ENCODE measurements around the gene AVP. TPM values are rescaled to one million over a fixed set of nuclear protein-coding genes. Genes with fewer than 3 reads are reported as not detected.
"Not testable (repeated sequence)": the region's sequence is repeated elsewhere in the genome, so short reads cannot be mapped to it uniquely, and the experiment has no call there.

AVP gene
- total RNA-seq, 1 donor from 2014 or later, result not detected

GRCh38 chr20:3092611-3093379, 8.3 kb upstream of the AVP start:
- ATAC-seq, result peak; percentile 44
- peak; percentile 37 for DNase-seq
- intact Hi-C loops (cut with micrococcal nuclease), result no loop called here

GRCh38 chr20:3090565-3090964, 6.0 kb upstream of the AVP start:
- intact Hi-C loops (cut with micrococcal nuclease), result no loop called here
- no peak for ATAC-seq

GRCh38 chr20:3088031-3088430, 3.5 kb upstream of the AVP start:
- intact Hi-C loops (cut with micrococcal nuclease), result no loop called here
- ATAC-seq (no peak), DNase-seq (no peak)

More at GRCh38 chr20:3090565-3090964, 6.0 kb upstream of the AVP start:
- DNase-seq, result no peak

- intact Hi-C loops (cut with micrococcal nuclease), result no loop called here
- DNase-seq (no peak), ATAC-seq (no peak)
These were observed 1.1 kb upstream of the AVP start for GRCh38 chr20:3085571-3086072.

- DNase-seq (no peak), ATAC-seq (no peak)
- intact Hi-C loops (cut with micrococcal nuclease), result no loop called here
These were observed 449 bp upstream of the AVP start for GRCh38 chr20:3084986-3085360.

GRCh38 chr20:3082955-3083952, 1.3 kb downstream of the AVP start:
- ATAC-seq (no peak), DNase-seq (no peak)
- intact Hi-C loops (cut with micrococcal nuclease), result no loop called here

- ATAC-seq (peak; percentile 8), DNase-seq (peak; percentile 56)
- intact Hi-C loops (cut with micrococcal nuclease), result no loop called here
These were observed 2.1 kb downstream of the AVP start for GRCh38 chr20:3082306-3082951.

GRCh38 chr20:3081641-3082040, 2.9 kb downstream of the AVP start:
- DNase-seq (no peak), ATAC-seq (no peak)
- intact Hi-C loops (cut with micrococcal nuclease), result no loop called here

GRCh38 chr20:3080939-3081388, 3.6 kb downstream of the AVP start:
- ATAC-seq, result peak; percentile 98
- intact Hi-C loops (cut with micrococcal nuclease), result no loop called here
- peak; percentile 86 for DNase-seq

- ATAC-seq, result no peak
These were observed 6.8 kb downstream of the AVP start for GRCh38 chr20:3077618-3078134.

GRCh38 chr20:3075315-3075714, 9.2 kb downstream of the AVP start:
- ATAC-seq; intact Hi-C loops (cut with micrococcal nuclease); DNase-seq: not testable (repeated sequence)

More at GRCh38 chr20:3077618-3078134, 6.8 kb downstream of the AVP start:
- DNase-seq, result no peak
- intact Hi-C loops (cut with micrococcal nuclease), result no loop called here

GRCh38 chr20:3074812-3075211, 9.7 kb downstream of the AVP start:
- no peak for DNase-seq
- ATAC-seq, result no peak
- intact Hi-C loops (cut with micrococcal nuclease), result no loop called here

- intact Hi-C loops (cut with micrococcal nuclease); ATAC-seq; DNase-seq: not testable (repeated sequence)
These were observed 11.3 kb downstream of the AVP start for GRCh38 chr20:3073251-3073643.

GRCh38 chr20:3072530-3073250, 11.8 kb downstream of the AVP start:
- no peak for DNase-seq
- intact Hi-C loops (cut with micrococcal nuclease), result no loop called here
- no peak for ATAC-seq

- DNase-seq (peak; percentile 76), ATAC-seq (peak; percentile 93)
These were observed 12.7 kb downstream of the AVP start, which contains the start of gene OXT for GRCh38 chr20:3071610-3072529. Gene OXT, plus strand, starts transcription at chr20:3071620. Its CDS starts 36 bp downstream, at chr20:3071656.

GRCh38 chr20:3071266-3071609, 13.3 kb downstream of the AVP start:
- intact Hi-C loops (cut with micrococcal nuclease), result no loop called here
- ATAC-seq (no peak), DNase-seq (no peak)

More at GRCh38 chr20:3071610-3072529, 12.7 kb downstream of the AVP start, which contains the start of gene OXT:
- intact Hi-C loops (cut with micrococcal nuclease), result no loop called here

- DNase-seq (no peak), ATAC-seq (no peak)
- intact Hi-C loops (cut with micrococcal nuclease), result no loop called here
These were observed 13.8 kb downstream of the AVP start for GRCh38 chr20:3070725-3071124.

Measured in left ventricle myocardium superior (tissue), 1 donor.